Raji (cell line): Measurements from ENCODE around the gene TMEM238.

Source experiments
- POLR2A ChIP-seq: IDR thresholded peaks from 2 replicates; pipeline ENCODE4 v1.6.1; 2011; ENCODE audit warnings: low read depth, low read length, control low read depth; ENCODE audit not compliant: insufficient read depth

Gene TMEM238

DNA sequence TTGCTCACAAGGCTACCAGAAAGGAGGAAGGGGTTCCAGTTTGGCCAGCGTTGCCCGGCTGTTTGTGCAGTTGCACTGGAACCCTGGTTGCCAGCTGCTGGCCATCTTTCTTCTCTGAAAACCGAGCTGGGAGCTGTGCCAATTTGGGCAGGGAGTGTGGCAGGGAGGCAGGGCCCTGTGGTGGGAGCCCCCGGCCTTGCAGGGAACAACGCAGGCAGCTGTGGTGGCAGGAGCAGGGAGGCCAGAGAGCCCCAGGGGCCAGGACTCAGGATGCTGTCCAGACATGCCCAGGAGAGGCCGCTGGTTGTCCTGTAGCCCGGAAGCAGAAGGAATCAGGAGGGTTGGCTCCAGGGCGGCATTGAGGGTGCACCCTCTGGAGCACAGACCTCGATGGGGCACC, 39.6 kb downstream of the TMEM238 start:
- TF ChIP-seq POLR2A: no peak

DNA sequence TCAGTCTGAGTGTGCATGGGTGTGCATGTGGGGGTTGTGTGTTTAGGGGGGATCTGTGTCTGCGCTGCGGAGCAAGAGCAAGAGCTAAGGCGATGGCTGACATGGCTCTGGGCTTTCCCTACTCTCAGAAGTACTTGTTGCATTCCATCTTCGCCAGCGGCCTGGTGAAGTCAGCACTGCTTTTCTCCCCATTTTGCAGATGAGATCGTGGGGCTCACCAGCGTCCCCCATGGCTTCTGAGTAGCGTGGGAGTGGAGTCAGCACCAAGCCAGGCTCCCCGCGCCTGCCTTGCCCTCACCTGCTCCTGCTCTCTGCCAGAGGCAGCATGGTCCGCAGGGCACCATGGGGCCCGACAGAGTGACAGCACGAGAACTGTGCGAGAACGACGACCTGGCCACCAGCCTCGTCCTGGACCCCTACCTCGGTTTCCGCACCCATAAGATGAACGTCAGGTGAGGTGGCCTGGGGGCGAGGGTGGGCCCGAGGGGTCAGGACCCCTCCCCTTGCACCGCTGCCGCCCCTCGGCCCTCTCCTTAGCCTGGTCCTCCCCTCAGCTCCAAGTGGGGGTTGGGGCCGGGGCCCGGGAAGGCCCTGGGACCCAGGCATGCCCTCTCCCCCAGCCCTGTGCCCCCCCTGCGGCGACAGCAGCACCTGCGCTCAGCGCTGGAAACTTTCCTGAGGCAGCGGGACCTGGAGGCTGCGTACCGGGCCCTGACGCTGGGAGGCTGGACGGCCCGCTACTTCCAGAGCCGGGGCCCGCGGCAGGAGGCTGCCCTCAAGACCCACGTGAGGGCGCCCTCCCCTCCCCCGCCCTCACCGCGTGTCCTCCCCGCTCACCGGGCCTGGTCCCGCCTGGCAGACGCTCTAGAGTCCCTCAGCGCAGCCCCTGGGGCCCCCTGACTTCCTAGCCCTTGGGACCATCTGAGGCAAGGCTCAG, 42.2 kb downstream of the TMEM238 start:
- TF ChIP-seq POLR2A: no peak

DNA sequence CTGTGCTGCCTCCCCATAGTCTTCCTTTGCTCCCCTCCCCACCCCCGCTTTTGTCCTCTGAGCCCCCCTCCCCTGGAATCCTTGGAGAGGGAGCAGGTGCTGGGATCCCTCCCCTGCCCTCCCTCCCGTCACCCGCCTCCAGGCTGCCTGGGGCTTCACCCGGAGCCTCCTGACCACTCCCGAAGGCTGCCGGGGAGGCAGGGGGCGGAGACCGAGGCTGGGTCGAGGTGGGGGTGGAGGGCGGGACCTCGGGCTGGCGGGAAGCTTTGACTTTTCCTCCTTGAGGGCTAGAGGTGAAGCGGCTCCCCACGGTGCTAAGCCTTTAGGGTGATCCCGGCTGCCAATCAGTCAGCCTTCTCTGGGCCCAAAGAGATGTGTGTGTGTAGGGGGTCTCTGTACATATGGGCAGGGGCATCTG, 42.9 kb downstream of the TMEM238 start:
- TF ChIP-seq POLR2A: no peak

DNA sequence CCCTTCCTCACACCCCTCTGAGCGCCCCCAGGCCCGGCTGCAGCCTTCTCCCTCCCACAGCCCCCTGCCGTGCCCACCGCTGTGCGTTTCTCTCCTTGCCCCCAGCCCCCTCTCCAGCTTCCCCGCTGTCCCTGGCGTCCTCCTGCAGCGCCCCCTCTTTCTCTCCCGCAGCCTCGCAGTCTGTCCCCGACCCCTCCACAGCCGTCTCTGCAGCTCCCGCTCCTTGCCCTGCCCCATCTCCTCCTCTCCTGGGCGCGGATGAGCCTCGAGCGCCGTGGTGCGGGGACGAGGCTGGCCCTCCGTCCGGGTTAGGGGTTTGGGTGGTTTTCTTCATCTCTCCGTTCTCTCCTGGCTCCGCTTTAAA, 43.3 kb downstream of the TMEM238 start:
- TF ChIP-seq POLR2A: no peak

DNA sequence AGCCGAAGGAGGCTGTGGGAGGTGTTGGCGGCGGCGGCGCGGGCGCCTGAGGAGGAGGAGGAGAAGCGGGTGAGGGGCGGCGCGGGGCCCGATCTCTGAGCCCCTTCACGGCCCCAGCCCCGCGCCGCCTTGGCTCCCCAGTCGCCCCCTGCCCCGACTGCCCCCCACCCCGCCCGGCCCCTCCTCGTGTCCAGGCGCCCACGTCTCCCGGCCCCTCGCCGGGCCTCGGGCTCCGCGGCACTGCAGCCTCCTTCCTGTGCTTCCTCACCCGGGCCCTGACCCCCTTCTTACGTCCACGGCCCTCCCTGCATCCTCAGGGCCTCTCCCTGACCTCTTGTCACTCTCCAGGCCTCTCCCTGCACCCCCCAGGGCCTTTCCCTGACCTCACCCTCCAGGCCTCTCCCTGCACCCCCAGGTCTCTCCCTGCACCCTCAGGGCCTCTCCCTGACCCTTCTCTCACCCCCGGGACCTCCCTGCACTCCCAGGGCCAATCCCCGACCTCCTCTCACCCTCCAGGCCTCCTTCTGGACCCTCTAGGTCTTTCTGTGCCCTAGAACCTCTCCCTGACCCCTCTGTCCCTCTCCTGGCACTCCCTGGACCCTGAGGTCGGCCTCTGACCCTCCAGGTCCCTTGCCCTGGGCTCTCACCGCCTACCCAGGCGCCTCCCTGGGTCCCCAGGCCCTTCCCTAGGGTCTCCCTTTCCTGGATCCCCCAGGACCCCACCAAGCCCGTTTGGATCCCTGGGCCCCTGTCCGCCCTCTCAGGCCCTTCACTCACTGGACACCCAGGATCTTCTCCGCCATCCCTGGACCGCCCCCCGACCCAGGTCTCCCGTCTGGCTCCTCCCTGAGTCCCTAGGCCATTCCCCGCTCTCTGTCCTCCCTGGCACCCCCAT, 44.0 kb downstream of the TMEM238 start:
- TF ChIP-seq POLR2A: peak; percentile 67

DNA sequence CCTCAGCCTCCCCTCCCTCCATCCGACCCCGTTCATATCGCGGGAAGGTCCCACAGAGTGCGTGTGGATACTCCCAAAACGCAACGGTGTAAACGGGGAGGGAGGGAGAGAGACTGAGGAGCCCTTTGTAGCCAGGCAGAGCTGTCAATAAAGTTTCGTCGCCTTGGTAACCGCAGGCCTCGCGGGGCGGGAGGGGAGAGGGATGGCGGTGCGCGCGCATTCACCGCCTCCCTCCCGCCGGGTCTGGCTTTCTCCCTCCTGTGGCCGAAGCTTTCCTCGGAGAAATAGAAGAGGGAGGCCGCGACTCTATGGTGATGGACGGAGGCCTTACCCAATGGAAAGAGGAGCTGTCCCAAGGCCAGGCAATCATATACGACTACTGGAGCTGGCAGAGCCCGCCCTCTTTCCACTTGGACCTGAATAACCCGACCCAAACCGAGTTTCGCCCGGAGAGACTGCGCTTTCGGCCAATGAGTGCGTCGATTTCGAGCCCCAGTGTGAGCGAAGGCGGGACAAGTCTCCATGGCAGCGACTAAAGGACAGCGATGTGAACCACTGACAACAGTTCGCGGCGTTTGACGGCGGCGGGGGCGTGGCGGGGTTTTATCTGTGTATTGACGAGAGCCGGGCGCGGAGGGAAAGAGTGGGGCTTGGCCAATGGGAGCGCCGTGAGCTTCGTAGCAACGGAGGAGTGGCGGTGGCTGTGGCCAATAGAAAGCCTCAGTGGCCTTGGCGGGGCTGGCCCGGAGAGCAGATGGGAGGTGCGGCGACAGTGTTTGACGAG, 44.8 kb downstream of the TMEM238 start, which contains the start of gene KMT5C:
TSS of gene KMT5C (plus strand) at position 772 of the 784 bp plus-strand sequence. CDS start 2,061 bp downstream, outside the sequence.
- no peak for TF ChIP-seq POLR2A

DNA sequence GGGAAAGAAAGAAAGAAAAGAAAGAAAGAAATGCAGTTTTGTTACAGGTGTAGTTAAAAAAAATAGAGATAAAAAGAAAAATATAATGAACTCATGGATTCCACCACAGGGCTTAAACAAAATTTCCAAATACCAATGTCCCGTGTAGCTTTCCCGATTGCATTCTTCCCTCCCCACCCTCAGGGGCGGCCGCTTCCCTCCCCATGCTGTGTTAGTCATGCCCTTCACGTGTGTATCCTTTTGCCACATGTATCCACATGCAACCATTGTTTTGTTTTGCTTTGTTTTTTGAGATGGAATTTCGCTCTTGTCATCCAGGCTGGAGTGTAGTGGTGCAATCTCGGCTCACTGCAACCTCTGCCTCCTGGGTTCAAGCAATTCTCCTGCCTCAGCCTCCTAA, 48.0 kb downstream of the TMEM238 start:
- TF ChIP-seq POLR2A: no peak

DNA sequence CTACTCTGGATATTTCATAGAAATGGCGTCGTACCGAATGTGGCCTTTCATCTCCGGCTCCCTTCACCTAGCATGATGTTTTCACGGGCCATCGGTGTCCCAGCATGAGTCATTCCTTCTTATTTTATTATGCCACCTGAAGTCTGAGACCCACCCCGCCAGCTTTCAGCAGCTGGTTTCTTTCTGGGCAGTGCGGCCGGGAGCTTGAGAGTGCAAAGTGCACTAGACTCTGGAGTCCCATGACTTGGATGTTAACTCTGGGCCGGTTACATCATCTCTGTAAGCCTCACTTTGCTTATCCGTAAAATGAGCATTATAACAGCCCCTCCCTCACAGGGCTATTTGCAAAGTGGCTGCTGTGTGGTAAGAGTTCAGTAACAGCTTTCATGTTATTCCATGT, 50.2 kb downstream of the TMEM238 start:
- no peak for TF ChIP-seq POLR2A
